ENCODE measurements around the gene LACTBL1.
"Not testable (repeated sequence)": the region's sequence is repeated elsewhere in the genome, so short reads cannot be mapped to it uniquely, and the experiment has no call there.

Gene LACTBL1, protein sequence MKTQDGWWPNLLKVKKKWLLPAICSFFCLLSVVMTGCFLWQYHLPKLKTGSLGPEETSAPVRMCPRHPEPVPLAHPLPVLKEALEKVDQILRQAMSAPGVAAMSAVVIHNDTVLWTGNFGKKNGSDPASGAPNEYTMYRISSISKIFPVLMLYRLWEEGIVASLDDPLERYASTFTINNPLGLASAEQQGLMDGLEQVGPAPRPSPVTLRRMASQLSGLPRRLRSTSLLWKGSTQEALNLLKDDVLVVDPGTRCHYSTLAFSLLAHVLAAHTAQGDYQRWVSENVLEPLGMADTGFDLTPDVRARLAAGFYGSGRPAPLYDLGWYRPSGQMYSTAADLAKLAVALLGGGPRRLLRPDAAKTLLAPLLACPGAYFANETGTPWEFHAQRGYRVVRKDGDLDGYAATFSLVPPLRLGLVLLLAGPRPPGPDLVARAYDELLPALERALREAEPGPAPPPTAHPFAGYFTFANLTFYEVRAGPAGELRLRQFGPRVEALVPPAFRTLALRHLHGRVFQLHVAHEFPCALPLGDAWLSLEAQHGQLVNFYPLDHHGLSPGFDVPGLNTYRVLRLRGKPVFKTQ

DNA sequence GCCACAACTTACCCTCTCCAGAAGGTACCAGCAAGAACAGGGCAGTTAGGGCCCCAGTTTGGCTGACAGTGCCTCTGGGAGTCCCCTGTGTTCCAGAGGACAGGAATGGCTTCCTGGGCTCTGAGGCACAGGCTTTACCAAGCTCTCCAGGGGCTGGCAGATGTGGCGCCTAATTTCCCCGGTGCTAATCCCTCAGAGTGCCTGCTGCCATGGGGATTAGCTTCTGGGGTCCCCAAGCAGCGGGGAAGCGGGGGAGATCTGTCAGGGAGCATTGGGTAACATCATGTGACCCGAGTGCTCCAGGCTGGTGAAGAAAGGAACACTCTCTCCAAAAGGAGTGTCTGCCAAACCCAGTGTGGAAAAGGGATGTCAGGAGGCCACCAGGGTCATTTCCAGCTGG lies at the start of gene LACTBL1:
Gene LACTBL1 (minus strand): TSS at position 107 of the 400 bp plus-strand sequence. CDS start 550 bp downstream, outside the sequence.
- H3K9ac ChIP-seq (ENCODE audit: low read depth, low read length): no peak within 1 kb of the TSS
- peaks cover 8% of the 10 kb centered on the region; the same call in 1 of the 2 replicates for H3K27me3 ChIP-seq (ENCODE audit: control insufficient read depth, insufficient read depth, low read length)
- H3K4me3 ChIP-seq (ENCODE audit: low read depth, low read length): no peak within 1 kb of the TSS
- no peak within 1 kb of the TSS for H3K27ac ChIP-seq (ENCODE audit: low read depth, low read length)
- H3K4me1 ChIP-seq (ENCODE audit: control insufficient read depth, insufficient read depth, low read length): peaks cover 10% of the 10 kb centered on the region; the same call in 1 of the 2 replicates
- no peaks in the 10 kb centered on the region for H3K9me3 ChIP-seq (ENCODE audit: control insufficient read depth, insufficient read depth, low read length)
- no peaks in the 10 kb centered on the region for H3K36me3 ChIP-seq (ENCODE audit: control insufficient read depth, insufficient read depth, low read length)

DNA sequence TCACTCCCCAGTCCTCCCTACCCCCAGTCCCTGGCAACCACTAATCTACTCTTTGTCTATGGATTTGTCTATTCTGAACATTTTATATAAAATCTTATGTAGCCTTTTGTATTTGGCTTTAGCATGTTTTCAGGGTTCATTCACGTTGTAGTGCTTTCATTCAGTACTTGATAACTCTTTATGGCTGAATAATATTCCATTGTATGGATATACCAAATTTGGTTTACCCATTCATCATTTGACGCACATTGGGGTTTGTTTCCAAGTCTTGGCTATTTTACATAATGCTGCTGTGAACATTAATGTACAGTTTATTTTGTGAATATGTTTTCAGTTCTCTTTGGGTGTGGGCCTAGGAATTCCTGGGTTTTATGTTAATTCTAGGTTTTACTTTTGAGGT lies 49.2 kb upstream of the LACTBL1 start:
- Histone ChIP-seq H3K4me3 (ENCODE audit: low read depth, low read length) (peak overlapping the region; percentile 99; the same call in 1 of the 2 replicates), H3K9ac (ENCODE audit: low read depth, low read length) (no peak overlapping the region), H3K4me1 (ENCODE audit: control insufficient read depth, insufficient read depth, low read length) (peaks cover 6% of the 10 kb centered on the region; the same call in 1 of the 2 replicates), H3K36me3 (ENCODE audit: control insufficient read depth, insufficient read depth, low read length) (no peaks in the 10 kb centered on the region; the same call in 1 of the 2 replicates), H3K27ac (ENCODE audit: low read depth, low read length) (no peak overlapping the region), H3K9me3 (ENCODE audit: control insufficient read depth, insufficient read depth, low read length) (0 out of 2 replicates have a peak, but pooled peaks cover 9% of the 10 kb centered on the region), H3K27me3 (ENCODE audit: control insufficient read depth, insufficient read depth, low read length) (no peaks in the 10 kb centered on the region)

DNA sequence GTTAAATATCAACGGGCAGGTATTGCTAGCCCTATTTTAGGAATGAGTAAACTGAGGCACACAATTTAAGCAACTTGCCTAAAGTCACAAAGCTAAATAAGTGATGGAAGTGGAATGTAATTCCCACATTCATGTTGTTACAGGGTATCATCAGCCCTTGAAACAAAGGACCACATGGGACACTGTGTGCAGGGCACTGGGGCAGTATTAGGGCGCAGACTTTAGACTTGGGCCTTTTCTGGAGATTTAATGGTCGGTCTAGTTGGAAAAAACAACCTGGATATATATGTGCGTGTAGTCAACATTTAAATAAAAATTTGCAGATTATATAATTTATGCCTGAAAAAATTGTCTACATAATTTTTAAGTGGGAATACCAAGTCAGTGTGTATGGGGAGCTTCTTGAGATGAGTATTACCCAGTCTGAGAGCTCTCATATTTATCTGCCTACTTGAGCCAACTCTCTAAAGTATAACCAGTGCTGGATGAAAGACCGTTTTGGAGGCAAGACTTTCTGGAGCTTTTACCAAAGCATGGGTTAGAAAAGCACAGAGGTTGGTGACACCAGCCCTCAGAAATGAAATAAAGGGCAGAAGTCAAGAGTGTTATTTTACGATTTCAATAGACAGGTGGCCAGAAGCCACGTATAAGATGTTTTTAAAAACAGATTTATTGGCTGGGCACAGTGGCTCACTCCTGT lies 48.2 kb upstream of the LACTBL1 start:
- H3K36me3 ChIP-seq (ENCODE audit: control insufficient read depth, insufficient read depth, low read length): no peaks in the 10 kb centered on the region; the same call in 1 of the 2 replicates
- peaks cover 3% of the 10 kb centered on the region; the same call in 1 of the 2 replicates for H3K4me1 ChIP-seq (ENCODE audit: control insufficient read depth, insufficient read depth, low read length)
- H3K9ac ChIP-seq (ENCODE audit: low read depth, low read length): peak overlapping the region; percentile 89
- peak overlapping the region; percentile 93 for H3K27ac ChIP-seq (ENCODE audit: low read depth, low read length)
- no peaks in the 10 kb centered on the region for H3K27me3 ChIP-seq (ENCODE audit: control insufficient read depth, insufficient read depth, low read length)
- H3K9me3 ChIP-seq (ENCODE audit: control insufficient read depth, insufficient read depth, low read length): 0 out of 2 replicates have a peak, but pooled peaks cover 9% of the 10 kb centered on the region
- peak overlapping the region; percentile 99 for H3K4me3 ChIP-seq (ENCODE audit: low read depth, low read length)

DNA sequence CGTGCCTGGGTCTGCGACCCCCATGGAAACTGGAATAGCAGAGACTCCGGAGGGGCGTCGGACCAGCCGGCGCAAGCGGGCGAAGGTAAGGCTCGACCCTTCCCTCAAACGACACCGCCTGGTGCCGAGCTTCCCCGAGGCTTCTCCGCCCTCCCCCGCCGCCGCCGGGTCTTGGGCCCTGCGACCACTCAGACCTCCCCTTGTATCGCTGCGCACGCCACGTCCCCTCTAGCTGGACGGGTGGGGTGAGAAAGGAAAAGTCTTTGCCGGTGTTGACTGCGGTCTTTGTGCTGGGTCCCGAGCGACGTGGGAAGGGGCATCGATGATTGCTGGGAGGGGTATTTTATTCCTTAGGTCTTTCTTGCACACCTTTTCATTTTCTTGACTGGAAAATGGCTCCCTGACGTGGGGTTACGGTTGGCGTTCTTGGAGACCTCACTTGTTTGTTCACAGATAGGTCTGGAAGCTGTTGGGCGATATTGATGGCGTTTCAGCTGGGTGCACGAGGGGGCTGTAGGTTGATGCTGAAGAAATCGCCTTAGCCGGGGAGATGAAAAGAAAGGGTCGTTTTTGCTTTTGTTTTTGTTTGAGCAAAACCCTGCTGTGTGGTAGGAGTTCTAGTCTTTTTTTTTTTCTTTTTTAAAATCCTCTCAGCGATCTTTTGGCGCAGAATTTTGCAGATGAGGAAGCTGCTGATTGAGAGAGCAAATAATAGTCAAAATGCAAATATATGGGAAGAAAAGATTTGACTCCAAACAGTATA lies 47.4 kb upstream of the LACTBL1 start:
- Histone ChIP-seq H3K4me1 (ENCODE audit: control insufficient read depth, insufficient read depth, low read length) (peaks cover 3% of the 10 kb centered on the region; the same call in 1 of the 2 replicates), H3K9ac (ENCODE audit: low read depth, low read length) (peak overlapping the region; percentile 89), H3K36me3 (ENCODE audit: control insufficient read depth, insufficient read depth, low read length) (no peaks in the 10 kb centered on the region; the same call in 1 of the 2 replicates), H3K27me3 (ENCODE audit: control insufficient read depth, insufficient read depth, low read length) (no peaks in the 10 kb centered on the region), H3K9me3 (ENCODE audit: control insufficient read depth, insufficient read depth, low read length) (0 out of 2 replicates have a peak, but pooled peaks cover 9% of the 10 kb centered on the region), H3K27ac (ENCODE audit: low read depth, low read length) (peak overlapping the region; percentile 93), H3K4me3 (ENCODE audit: low read depth, low read length) (peak overlapping the region; percentile 99)

DNA sequence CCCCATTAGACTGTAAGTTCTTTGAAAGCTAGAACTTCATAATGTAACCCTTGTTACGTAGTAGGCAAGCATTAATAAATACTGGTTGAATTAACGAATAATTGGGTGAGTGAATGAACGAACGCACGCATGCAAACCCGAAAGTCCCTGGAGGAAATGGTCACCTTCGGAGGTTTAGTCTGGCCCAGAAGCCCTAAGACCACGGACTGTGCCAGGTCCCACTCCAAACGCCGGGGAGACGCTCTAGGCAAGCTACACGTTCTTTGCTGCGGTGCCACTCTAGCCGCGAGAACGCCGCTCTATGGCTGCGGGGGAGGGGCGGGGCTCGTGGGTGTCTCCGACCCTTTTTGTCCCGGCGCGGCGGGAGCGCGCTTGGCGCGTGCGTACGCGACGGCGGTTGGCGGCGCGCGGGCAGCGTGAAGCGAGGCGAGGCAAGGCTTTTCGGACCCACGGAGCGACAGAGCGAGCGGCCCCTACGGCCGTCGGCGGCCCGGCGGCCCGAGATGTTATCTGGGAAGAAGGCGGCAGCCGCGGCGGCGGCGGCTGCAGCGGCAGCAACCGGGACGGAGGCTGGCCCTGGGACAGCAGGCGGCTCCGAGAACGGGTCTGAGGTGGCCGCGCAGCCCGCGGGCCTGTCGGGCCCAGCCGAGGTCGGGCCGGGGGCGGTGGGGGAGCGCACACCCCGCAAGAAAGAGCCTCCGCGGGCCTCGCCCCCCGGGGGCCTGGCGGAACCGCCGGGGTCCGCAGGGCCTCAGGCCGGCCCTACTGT lies 46.6 kb upstream of the LACTBL1 start, which contains the start of gene KDM1A:
Gene KDM1A (plus strand): TSS at position 375 of the 769 bp plus-strand sequence. CDS start 129 bp downstream, at position 504.
- Histone ChIP-seq H3K4me1 (ENCODE audit: control insufficient read depth, insufficient read depth, low read length) (peaks cover 3% of the 10 kb centered on the region; the same call in 1 of the 2 replicates), H3K27me3 (ENCODE audit: control insufficient read depth, insufficient read depth, low read length) (no peaks in the 10 kb centered on the region), H3K9ac (ENCODE audit: low read depth, low read length) (peak within 1 kb of the TSS; percentile 89), H3K9me3 (ENCODE audit: control insufficient read depth, insufficient read depth, low read length) (0 out of 2 replicates have a peak, but pooled peaks cover 9% of the 10 kb centered on the region), H3K27ac (ENCODE audit: low read depth, low read length) (peak within 1 kb of the TSS; percentile 93), H3K36me3 (ENCODE audit: control insufficient read depth, insufficient read depth, low read length) (no peaks in the 10 kb centered on the region; the same call in 1 of the 2 replicates), H3K4me3 (ENCODE audit: low read depth, low read length) (peak within 1 kb of the TSS; percentile 99)

DNA sequence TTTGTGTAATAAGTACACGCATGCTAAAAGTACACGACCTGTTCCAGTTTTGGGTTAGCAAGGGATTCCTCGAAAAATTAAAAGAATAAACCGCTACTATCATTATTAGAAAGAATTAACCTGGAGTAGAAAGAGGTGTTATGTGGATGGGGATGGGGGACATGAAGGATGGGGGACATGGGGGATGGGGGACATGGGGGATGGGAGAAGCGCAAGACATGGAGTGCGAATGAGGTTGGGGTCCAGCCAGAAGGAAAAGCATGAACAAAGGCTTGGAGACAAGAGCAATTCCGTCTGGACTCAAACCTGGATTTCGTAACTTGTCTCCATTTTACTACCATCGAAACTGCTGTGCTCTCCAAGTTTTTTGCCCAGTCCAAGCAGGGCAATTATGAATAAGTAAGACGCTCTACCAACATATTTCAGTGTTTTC lies 46.0 kb upstream of the LACTBL1 start:
- peak overlapping the region; percentile 89 for H3K9ac ChIP-seq (ENCODE audit: low read depth, low read length)

DNA sequence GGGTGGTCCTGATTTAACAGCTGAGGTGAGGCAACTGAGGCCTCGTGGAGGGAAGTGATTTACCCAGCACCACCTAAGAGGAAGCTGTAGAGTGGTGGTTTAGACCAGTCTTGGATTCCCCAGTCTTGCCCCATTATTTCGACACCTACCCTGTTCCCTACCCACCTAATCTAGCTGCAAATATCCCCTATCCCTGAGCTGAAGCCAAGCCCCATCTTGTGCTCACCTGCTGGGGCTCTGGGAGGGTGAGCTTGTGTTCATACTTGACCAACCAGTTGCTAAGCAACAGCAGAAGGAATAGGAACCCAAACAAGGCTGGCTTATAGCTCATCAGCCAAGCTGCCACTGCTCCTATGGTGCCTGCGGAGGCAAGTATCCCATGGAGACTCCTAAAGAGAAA lies 41.0 kb upstream of the LACTBL1 start:
- no peaks in the 10 kb centered on the region for H3K36me3 ChIP-seq (ENCODE audit: control insufficient read depth, insufficient read depth, low read length)
- peaks cover 7% of the 10 kb centered on the region for H3K4me1 ChIP-seq (ENCODE audit: control insufficient read depth, insufficient read depth, low read length)
- H3K9ac ChIP-seq (ENCODE audit: low read depth, low read length): no peak overlapping the region
- H3K9me3 ChIP-seq (ENCODE audit: control insufficient read depth, insufficient read depth, low read length): no peaks in the 10 kb centered on the region
- H3K27me3 ChIP-seq (ENCODE audit: control insufficient read depth, insufficient read depth, low read length): no peaks in the 10 kb centered on the region
- H3K27ac ChIP-seq (ENCODE audit: low read depth, low read length): peak overlapping the region; percentile 9
- no peak overlapping the region for H3K4me3 ChIP-seq (ENCODE audit: low read depth, low read length)

More for the DNA sequence above, 46.0 kb upstream of the LACTBL1 start:
- Histone ChIP-seq H3K27me3 (ENCODE audit: control insufficient read depth, insufficient read depth, low read length) (no peaks in the 10 kb centered on the region), H3K27ac (ENCODE audit: low read depth, low read length) (peak overlapping the region; percentile 93), H3K9me3 (ENCODE audit: control insufficient read depth, insufficient read depth, low read length) (0 out of 2 replicates have a peak, but pooled peaks cover 9% of the 10 kb centered on the region), H3K36me3 (ENCODE audit: control insufficient read depth, insufficient read depth, low read length) (no peaks in the 10 kb centered on the region; the same call in 1 of the 2 replicates), H3K4me1 (ENCODE audit: control insufficient read depth, insufficient read depth, low read length) (peaks cover 7% of the 10 kb centered on the region), H3K4me3 (ENCODE audit: low read depth, low read length) (peak overlapping the region; percentile 99)

DNA sequence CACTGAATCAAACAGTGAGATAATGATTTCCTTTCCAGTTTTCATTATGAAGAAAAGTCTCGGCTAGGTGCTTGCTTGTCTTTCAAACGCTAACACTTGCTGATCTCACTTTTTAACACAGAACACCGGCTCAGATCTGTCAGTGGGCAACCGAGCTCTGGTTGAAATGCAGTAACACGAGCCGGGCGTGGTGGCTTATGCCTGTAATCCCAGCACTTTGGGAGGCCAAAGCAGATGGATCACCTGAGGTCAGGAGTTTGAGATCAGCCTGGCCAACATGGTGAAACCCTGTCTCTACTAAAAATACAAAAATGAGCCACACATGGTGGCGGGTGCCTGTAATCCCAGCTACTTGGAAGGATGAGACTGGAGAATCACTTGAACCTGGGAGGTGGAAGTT lies 37.4 kb upstream of the LACTBL1 start:
- not testable (repeated sequence) for H3K27me3 ChIP-seq (ENCODE audit: control insufficient read depth, insufficient read depth, low read length); H3K9ac ChIP-seq (ENCODE audit: low read depth, low read length); H3K9me3 ChIP-seq (ENCODE audit: control insufficient read depth, insufficient read depth, low read length); H3K4me1 ChIP-seq (ENCODE audit: control insufficient read depth, insufficient read depth, low read length); H3K4me3 ChIP-seq (ENCODE audit: low read depth, low read length); H3K36me3 ChIP-seq (ENCODE audit: control insufficient read depth, insufficient read depth, low read length); H3K27ac ChIP-seq (ENCODE audit: low read depth, low read length)

DNA sequence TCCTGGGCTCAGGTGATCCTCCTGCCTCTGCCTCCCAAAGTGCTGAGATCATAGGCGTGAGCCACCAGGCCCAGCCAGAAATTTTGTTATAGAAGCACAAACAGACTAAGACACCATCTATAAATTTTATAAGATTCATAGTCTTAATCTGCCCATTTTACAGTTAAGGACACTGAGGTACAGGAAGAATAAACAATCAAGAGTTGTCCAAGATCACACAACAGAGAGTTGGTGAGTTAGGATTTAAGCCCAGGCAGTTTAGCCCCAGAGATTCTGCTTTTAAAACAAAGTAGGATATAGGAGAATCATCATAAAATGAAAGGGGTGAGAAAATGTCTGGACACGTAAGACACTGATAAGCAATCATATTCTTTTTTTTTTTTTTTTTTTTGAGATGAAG lies 36.2 kb upstream of the LACTBL1 start:
- no peaks in the 10 kb centered on the region for H3K9me3 ChIP-seq (ENCODE audit: control insufficient read depth, insufficient read depth, low read length)
- peaks cover 1% of the 10 kb centered on the region; the same call in 1 of the 2 replicates for H3K4me1 ChIP-seq (ENCODE audit: control insufficient read depth, insufficient read depth, low read length)
- H3K27ac ChIP-seq (ENCODE audit: low read depth, low read length): no peak overlapping the region
- H3K4me3 ChIP-seq (ENCODE audit: low read depth, low read length): no peak overlapping the region
- H3K27me3 ChIP-seq (ENCODE audit: control insufficient read depth, insufficient read depth, low read length): no peaks in the 10 kb centered on the region
- no peak overlapping the region for H3K9ac ChIP-seq (ENCODE audit: low read depth, low read length)
- H3K36me3 ChIP-seq (ENCODE audit: control insufficient read depth, insufficient read depth, low read length): no peaks in the 10 kb centered on the region
